VCaP (cell line): ENCODE data around the gene MLH1.
"Not testable (repeated sequence)": the region's sequence is repeated elsewhere in the genome, so short reads cannot be mapped to it uniquely, and the experiment has no call there.

ENCODE experiments used
- H3K27ac ChIP-seq: fragments of 450-650 bp; 2 replicates; pipeline ENCODE4 v1.5.1; 2017
- TF ChIP-seq, protein P1 (sequence below): fragments of 450-650 bp; conservative IDR thresholded peaks from 2 replicates; pipeline ENCODE4 v1.5.1; 2017; ENCODE audit warnings: mild to moderate bottlenecking, moderate library complexity

Gene MLH1

DNA sequence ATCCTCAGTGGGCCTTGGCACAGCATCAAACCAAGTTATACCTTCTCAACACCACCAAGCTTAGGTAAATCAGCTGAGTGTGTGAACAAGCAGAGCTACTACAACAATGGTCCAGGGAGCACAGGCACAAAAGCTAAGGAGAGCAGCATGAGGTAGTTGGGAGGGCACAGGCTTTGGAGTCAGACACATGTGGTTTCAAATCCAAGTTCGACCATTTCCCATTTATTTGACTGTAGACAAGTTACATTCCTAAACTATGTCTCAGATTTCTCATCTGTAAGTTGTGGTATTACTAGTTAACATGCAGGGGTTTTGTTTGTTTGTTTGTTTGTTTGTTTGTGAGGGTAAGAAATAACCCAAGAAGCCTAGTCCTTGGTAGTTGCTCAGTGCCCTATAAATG lies 46.9 kb downstream of the MLH1 start:
- peak overlapping the region; percentile 56 for H3K27ac ChIP-seq

DNA sequence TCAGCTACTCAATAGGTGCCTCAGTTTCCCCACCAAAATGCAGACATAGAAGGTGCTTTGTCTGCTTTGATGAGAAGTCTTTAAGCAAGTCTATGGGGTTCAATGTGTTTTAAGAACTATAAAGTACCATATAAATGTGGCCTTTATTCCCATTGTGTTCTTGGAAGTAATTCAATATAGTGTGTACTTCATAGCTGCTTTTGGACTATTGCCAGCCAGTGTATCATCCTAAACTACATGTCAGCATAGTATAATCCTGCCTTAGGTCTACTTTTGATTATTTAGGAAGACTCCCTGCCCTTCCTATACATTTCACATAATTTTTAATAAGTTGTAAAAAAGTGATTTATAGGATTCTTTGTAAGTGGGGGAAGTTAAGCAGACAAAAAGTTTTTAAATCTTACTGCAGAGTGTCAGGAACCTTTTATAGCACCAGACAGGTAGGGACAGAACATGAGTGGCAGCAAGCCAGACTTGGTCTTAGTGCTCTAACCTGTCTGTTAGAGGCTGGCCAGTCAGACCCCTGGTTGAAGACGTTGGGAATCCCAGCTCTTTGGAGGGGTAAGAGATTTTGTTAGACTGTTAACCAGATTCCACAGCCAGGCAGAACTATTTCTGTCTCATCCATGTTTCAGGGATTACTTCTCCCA lies 48.4 kb downstream of the MLH1 start:
- H3K27ac ChIP-seq, result peak overlapping the region; percentile 56
- TF ChIP-seq, protein P1, sequence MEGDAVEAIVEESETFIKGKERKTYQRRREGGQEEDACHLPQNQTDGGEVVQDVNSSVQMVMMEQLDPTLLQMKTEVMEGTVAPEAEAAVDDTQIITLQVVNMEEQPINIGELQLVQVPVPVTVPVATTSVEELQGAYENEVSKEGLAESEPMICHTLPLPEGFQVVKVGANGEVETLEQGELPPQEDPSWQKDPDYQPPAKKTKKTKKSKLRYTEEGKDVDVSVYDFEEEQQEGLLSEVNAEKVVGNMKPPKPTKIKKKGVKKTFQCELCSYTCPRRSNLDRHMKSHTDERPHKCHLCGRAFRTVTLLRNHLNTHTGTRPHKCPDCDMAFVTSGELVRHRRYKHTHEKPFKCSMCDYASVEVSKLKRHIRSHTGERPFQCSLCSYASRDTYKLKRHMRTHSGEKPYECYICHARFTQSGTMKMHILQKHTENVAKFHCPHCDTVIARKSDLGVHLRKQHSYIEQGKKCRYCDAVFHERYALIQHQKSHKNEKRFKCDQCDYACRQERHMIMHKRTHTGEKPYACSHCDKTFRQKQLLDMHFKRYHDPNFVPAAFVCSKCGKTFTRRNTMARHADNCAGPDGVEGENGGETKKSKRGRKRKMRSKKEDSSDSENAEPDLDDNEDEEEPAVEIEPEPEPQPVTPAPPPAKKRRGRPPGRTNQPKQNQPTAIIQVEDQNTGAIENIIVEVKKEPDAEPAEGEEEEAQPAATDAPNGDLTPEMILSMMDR, result no peak

More for the DNA sequence above, 46.9 kb downstream of the MLH1 start:
- TF ChIP-seq, protein P1, result no peak

DNA sequence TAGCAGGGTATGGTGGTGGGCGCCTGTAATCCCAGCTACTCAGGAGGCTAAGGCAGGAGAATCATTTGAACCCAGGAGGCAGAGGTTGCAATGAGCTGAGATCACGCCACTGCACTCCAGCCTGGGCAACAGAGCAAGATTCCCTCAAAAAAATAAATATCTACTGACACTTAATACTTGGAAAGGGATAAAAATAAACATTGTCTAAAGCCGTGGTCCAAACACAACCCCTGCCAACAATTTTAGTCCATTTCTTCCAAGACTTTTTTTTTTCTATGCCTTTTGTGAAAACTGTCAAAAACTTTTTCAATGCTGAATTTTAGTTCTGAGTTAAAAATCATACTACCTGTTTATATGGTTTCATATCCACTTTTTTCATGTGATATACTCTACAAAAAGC lies 49.4 kb downstream of the MLH1 start:
- H3K27ac ChIP-seq, result peak overlapping the region; percentile 56

DNA sequence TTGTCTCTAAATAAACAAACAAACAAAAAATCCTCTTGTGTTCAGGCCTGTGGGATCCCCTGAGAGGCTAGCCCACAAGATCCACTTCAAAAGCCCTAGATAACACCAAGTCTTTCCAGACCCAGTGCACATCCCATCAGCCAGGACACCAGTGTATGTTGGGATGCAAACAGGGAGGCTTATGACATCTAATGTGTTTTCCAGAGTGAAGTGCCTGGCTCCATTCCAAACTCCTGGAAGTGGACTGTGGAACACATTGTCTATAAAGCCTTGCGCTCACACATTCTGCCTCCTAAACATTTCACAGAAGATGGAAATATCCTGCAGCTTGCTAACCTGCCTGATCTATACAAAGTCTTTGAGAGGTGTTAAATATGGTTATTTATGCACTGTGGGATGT lies 57.0 kb downstream of the MLH1 start:
- H3K27ac ChIP-seq, result no peak overlapping the region
- TF ChIP-seq, protein P1, result no peak

DNA sequence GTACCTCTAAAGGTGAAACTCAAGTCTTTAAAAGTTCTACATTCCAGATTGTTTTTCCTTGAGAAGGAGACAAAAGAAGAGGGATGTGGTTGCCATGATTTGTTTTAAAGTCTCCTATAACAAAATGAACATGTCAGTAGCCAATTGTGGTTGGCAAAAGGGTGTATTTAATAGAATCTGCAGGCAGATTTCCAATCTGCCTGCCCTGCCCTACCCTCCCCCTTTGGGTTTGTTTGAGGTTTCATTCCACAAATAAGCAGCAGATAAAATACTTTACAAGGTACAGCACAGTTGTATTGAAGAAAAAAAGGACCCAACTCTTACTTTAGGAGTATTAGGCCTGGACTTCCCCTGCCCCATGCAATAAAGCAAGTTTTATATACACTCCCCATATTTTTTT lies 59.5 kb downstream of the MLH1 start:
- peak overlapping the region; percentile 58 for H3K27ac ChIP-seq
- TF ChIP-seq, protein P1, result no peak

DNA sequence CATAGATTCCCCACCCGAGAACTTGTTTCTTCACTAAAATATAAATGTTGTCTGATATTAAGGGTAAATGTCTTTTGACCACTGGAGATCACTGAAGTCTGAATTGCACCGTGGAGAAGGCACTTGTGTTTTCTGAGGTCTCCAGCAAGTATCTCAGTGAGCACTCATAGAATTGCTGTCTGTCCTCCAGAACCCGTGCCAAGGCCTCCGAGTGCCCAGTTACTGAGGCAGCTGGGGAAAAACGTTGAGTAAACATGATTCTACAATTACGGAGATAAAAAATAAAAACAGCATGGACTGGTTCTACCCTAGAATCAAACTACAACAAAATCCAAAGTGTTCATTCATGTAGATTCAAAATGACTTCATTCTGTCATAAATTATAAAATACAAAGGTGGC lies 60.0 kb downstream of the MLH1 start:
- TF ChIP-seq, protein P1, result no peak
- peak overlapping the region; percentile 58 for H3K27ac ChIP-seq

DNA sequence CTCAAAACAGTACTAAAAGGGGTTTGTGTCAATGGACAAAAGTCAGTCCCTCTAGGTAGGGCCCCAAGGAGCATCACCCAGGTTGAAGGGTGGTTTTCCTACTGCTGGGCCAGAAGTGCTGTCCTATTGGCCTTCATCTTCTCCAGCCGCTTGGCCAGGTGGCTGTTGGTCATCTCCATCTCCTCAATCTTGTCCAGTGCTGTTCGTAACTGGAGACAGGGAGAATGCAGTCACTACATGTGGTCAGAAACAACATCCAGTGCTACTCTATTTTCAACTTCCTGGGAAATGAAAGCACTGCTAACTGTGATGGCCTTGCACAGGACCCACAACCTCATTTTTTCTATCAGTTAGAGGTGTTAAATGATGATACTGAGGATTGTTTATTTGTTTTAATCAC lies 60.4 kb downstream of the MLH1 start:
- TF ChIP-seq, protein P1, result no peak
- peak overlapping the region; percentile 58 for H3K27ac ChIP-seq

DNA sequence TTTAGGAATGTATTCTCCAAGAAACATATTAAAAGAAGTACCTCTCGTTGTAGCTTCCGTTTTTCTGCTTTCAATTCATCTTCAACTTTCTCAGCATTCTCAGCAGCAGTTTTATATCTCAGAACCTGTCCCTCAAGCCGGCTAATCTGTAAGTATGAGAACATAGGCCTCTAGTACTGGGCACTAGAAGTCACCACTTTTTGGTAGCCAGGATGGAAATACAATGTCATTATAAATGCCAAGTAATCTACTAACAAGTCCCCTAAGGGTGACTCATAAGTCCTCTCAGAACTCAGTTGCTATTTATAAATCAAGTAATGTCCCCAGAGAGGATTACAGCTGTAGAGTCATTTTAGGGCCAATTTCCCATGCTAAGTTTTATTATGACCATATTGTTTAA lies 61.1 kb downstream of the MLH1 start:
- H3K27ac ChIP-seq, result peak overlapping the region; percentile 58
- TF ChIP-seq, protein P1, result no peak

DNA sequence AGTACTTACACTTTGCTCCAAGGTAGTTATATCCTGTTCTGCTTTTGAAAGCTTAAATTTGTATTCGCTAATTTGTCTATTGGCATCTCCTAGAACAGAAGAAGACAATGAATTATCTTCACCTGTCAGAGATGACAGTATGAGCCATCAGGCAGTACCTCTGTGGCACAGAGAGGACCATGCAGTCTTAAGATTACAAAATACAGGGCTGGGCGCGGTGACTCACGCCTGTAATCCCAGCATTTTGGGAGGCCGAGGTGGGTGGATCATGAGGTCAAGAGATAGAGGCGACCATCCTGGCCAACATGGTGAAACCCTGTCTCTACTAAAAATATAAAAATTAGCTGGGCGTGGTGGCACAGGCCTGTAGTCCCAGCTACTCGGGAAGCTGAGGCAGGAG lies 61.8 kb downstream of the MLH1 start:
- H3K27ac ChIP-seq, result not testable (repeated sequence)
